GM19397 (cell line): Measurements from ENCODE around the gene ZDHHC5.
"Not testable (repeated sequence)": the region's sequence is repeated elsewhere in the genome, so short reads cannot be mapped to it uniquely, and the experiment has no call there.

Source experiments
- ATAC-seq: cut with Tn5 transposase; IDR thresholded peaks from one replicate; pipeline ENCODE4 v1.9.1; 2021; ENCODE audit warnings: mild to moderate bottlenecking, moderate library complexity; ENCODE audit not compliant: unreplicated experiment

ZDHHC5 gene

GRCh38 chr11:57643802-57644201 is 24.1 kb upstream of the ZDHHC5 start:
- ATAC-seq = no peak

GRCh38 chr11:57644748-57645688 is 22.9 kb upstream of the ZDHHC5 start:
- ATAC-seq = peak; percentile 54

- no peak for ATAC-seq
These were observed 22.2 kb upstream of the ZDHHC5 start for GRCh38 chr11:57645689-57646085.

- no peak for ATAC-seq
These were observed 21.6 kb upstream of the ZDHHC5 start for GRCh38 chr11:57646194-57646798.

- no peak for ATAC-seq
These were observed 21.1 kb upstream of the ZDHHC5 start for GRCh38 chr11:57646799-57647303.

GRCh38 chr11:57647372-57647771 is 20.5 kb upstream of the ZDHHC5 start:
- ATAC-seq = no peak

- no peak for ATAC-seq
These were observed 19.7 kb upstream of the ZDHHC5 start for GRCh38 chr11:57647960-57648800.

GRCh38 chr11:57648801-57649735 is 18.8 kb upstream of the ZDHHC5 start:
- ATAC-seq = no peak

- no peak for ATAC-seq
These were observed 17.8 kb upstream of the ZDHHC5 start, which contains the start of gene YPEL4 for GRCh38 chr11:57649826-57650738. Gene YPEL4, minus strand, starts transcription at chr11:57649912. Its CDS starts 2,805 bp downstream, at chr11:57647107.

- no peak for ATAC-seq
These were observed 17.2 kb upstream of the ZDHHC5 start for GRCh38 chr11:57650739-57651090.

GRCh38 chr11:57651408-57651807 is 16.5 kb upstream of the ZDHHC5 start:
- no peak for ATAC-seq

- ATAC-seq = not testable (repeated sequence)
These were observed 15.7 kb upstream of the ZDHHC5 start for GRCh38 chr11:57652230-57652629.

GRCh38 chr11:57652662-57653061 is 15.3 kb upstream of the ZDHHC5 start:
- ATAC-seq = no peak

GRCh38 chr11:57653163-57653562 is 14.8 kb upstream of the ZDHHC5 start:
- ATAC-seq = no peak

GRCh38 chr11:57656885-57657193 is 11.1 kb upstream of the ZDHHC5 start:
- ATAC-seq = no peak

- ATAC-seq = peak; percentile 99
These were observed 10.5 kb upstream of the ZDHHC5 start, which contains the start of gene CLP1 for GRCh38 chr11:57657194-57658022. Gene CLP1, plus strand, starts transcription at chr11:57657762. Its CDS starts 1,715 bp downstream, at chr11:57659477.

GRCh38 chr11:57658023-57658361 is 9.9 kb upstream of the ZDHHC5 start:
- no peak for ATAC-seq

GRCh38 chr11:57659669-57660068 is 8.2 kb upstream of the ZDHHC5 start:
- no peak for ATAC-seq
